Activated B cell treated with CpG ODN at 0.5 μM for 24 hours (primary cell): ENCODE results near the gene ID4. TPM values are rescaled to one million over a fixed set of nuclear protein-coding genes. Genes with fewer than 3 reads are reported as not detected.

ENCODE experiments used
- ATAC-seq: fragments of 200-7000 bp; cut with Tn5 transposase; one replicate; pipeline ENCODE4 v1.10.0; 2021; ENCODE audit warnings: low read depth, mild to moderate bottlenecking, moderate library complexity
- CTCF ChIA-PET: fragments of 350-600 bp; sonication (Branson Sonifier 250); formaldehyde crosslinking; loops from one replicate; lab custom pipeline; 2021; ENCODE audit warnings: antibody characterized with exemption; lab: Charles Lee
- POLR2A ChIA-PET: fragments of 350-600 bp; sonication (Branson Sonifier 250); formaldehyde crosslinking; loops from one replicate; lab custom pipeline; 2021; ENCODE audit warnings: antibody characterized with exemption; lab: Charles Lee
- DNase-seq: peaks from one replicate; pipeline ENCODE4 v3.0.0; 2022
- H3K27ac Mint-ChIP-seq: one replicate; pipeline ENCODE4 v1.8.0; 2020; ENCODE audit warnings: mixed read lengths
- H3K27me3 Mint-ChIP-seq: one replicate; pipeline ENCODE4 v1.8.0; 2021; ENCODE audit warnings: mixed read lengths
- H3K36me3 Mint-ChIP-seq: one replicate; pipeline ENCODE4 v1.8.0; 2021; ENCODE audit warnings: low read depth, mixed read lengths
- H3K4me1 Mint-ChIP-seq: one replicate; pipeline ENCODE4 v1.8.0; 2021; ENCODE audit warnings: mixed read lengths
- H3K4me3 Mint-ChIP-seq: one replicate; pipeline ENCODE4 v1.8.0; 2020; ENCODE audit warnings: mild to moderate bottlenecking, mixed read lengths
- H3K9me3 Mint-ChIP-seq: one replicate; pipeline ENCODE4 v1.8.0; 2020; ENCODE audit warnings: mixed read lengths
- CTCF ChIP-seq: fragments of 200-600 bp; IDR thresholded peaks from one replicate; pipeline ENCODE4 v1.8.0; 2022; ENCODE audit warnings: antibody characterized with exemption, mild to moderate bottlenecking
- intact Hi-C: fragments of 100-400 bp; cut with micrococcal nuclease; formaldehyde crosslinking; loops from one replicate; pipeline ENCODE4 v1.15.1; 2024
- total RNA-seq: library from RNA; stranded (reverse); gene quantifications from 2 replicates; pipeline ENCODE4 v1.2.3, GENCODE V29; 2022

Gene ID4
- total RNA-seq, 1 donor from 2014 or later = not detected

- H3K27ac Mint-ChIP-seq = no peak overlapping the region
- H3K27me3 Mint-ChIP-seq = no peaks in the 10 kb centered on the region
- ChIA-PET POLR2A (interaction anchor here (0.6 kb wide), 1 partner anchor 311 kb away, joined by 5 read pairs; no protein-coding TSS in a partner anchor), CTCF (no interaction called here)
- ATAC-seq = no peak
- no peaks in the 10 kb centered on the region for H3K36me3 Mint-ChIP-seq
- H3K9me3 Mint-ChIP-seq = peaks cover 2% of the 10 kb centered on the region
- intact Hi-C loops = no loop called here
- no peak for TF ChIP-seq CTCF
- DNase-seq = no peak
- no peaks in the 10 kb centered on the region for H3K4me1 Mint-ChIP-seq
- no peak overlapping the region for H3K4me3 Mint-ChIP-seq
Measured at GRCh38 chr6:19869464-19869863, 32.3 kb downstream of the ID4 start.

DNA sequence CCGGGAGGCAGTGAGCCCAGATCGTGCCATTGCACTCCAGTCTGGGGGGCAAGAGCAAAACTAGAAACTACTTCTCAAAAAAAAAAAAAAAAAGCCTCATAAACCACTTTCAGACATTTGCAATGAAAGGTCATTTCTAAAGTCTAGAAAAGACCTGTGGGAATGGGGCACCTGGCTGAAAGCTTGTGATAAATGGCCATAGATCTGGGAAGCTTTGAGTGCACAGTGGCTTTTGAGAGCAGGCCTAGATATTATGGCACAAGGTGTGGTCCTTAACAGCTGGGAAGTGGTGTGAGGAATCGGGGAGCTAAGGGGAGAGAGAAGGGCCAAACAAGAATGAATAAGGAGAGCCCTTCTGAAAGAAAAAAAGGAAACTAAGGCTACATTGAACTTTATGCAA is 33.2 kb downstream of the ID4 start:
- Mint-ChIP-seq H3K4me1 (no peaks in the 10 kb centered on the region), H3K36me3 (no peaks in the 10 kb centered on the region), H3K4me3 (no peak overlapping the region), H3K27me3 (no peaks in the 10 kb centered on the region), H3K9me3 (peaks cover 2% of the 10 kb centered on the region), H3K27ac (no peak overlapping the region)
- DNase-seq (no peak), ATAC-seq (no peak)
- CTCF ChIA-PET = interaction anchor here (0.6 kb wide), 1 partner anchor 241 kb away, joined by 3 read pairs; no protein-coding TSS in a partner anchor
- TF ChIP-seq CTCF = no peak
- POLR2A ChIA-PET = no interaction called here
- intact Hi-C loops = no loop called here

DNA sequence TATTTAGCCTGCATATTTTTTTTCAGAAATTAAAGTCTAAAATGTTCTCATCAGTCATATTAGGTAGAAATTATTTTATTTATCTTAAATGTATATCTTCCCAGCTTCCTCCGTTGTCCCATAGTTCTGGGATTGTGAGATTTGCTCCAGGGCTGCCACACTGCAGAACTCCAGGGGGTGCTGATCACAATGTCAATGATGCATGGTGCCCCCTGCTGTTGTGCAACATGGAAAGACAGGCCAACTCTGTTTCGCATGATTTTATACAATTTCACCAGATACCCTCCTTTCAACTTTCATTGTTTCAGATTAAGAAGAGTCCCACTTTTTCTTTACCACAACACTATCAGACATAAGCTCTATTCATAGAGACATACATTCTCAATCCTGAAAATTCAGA is 35.9 kb downstream of the ID4 start:
- Mint-ChIP-seq H3K4me3 (no peak overlapping the region), H3K27ac (no peak overlapping the region), H3K36me3 (no peaks in the 10 kb centered on the region), H3K27me3 (no peaks in the 10 kb centered on the region), H3K4me1 (no peaks in the 10 kb centered on the region), H3K9me3 (peaks cover 2% of the 10 kb centered on the region)
- POLR2A ChIA-PET = no interaction called here
- intact Hi-C loops = no loop called here
- no peak for TF ChIP-seq CTCF
- CTCF ChIA-PET = no interaction called here
- ATAC-seq = no peak
- DNase-seq = no peak

DNA sequence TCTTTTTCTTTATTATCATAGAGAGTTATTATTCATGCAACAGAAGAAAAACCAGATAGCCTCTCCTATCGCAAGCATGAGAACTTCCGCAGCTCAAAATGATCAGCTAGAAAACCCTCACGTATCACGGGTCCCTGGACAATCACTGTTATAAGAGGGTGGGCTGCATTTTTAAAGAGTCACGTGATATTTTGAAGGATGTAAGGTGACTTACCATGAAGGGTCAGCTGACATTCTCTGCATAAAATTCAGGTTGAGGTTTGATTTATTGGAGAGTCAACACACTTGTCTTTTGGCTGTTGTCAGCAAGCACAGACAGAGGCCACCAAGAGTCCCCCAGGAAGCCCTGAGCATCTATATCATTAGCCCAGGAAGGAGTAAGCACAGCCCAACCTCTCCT is 39.5 kb downstream of the ID4 start:
- Mint-ChIP-seq H3K27ac (no peak overlapping the region), H3K9me3 (peaks cover 5% of the 10 kb centered on the region), H3K36me3 (no peaks in the 10 kb centered on the region), H3K27me3 (no peaks in the 10 kb centered on the region), H3K4me3 (no peak overlapping the region), H3K4me1 (no peaks in the 10 kb centered on the region)
- TF ChIP-seq CTCF = no peak
- intact Hi-C loops = no loop called here
- DNase-seq (no peak), ATAC-seq (no peak)
- POLR2A ChIA-PET = no interaction called here
- CTCF ChIA-PET = no interaction called here

- no peak for TF ChIP-seq CTCF
- Mint-ChIP-seq H3K27ac (no peak overlapping the region), H3K4me3 (no peak overlapping the region), H3K36me3 (no peaks in the 10 kb centered on the region), H3K9me3 (peaks cover 3% of the 10 kb centered on the region), H3K4me1 (no peaks in the 10 kb centered on the region), H3K27me3 (no peaks in the 10 kb centered on the region)
- POLR2A ChIA-PET = no interaction called here
- DNase-seq = no peak
- CTCF ChIA-PET = no interaction called here
- intact Hi-C loops = no loop called here
- ATAC-seq = no peak
Measured at GRCh38 chr6:19879663-19880062, 42.5 kb downstream of the ID4 start.
